ENCODE measurements around the gene LRCH1. TPM values are rescaled to one million over a fixed set of nuclear protein-coding genes. Genes with fewer than 3 reads are reported as not detected.

Gene LRCH1
- total and polyA plus RNA-seq, 2 of the 4 experiments (the other 2 are of a cell fraction) = 7.0 to 8.8 TPM

DNA sequence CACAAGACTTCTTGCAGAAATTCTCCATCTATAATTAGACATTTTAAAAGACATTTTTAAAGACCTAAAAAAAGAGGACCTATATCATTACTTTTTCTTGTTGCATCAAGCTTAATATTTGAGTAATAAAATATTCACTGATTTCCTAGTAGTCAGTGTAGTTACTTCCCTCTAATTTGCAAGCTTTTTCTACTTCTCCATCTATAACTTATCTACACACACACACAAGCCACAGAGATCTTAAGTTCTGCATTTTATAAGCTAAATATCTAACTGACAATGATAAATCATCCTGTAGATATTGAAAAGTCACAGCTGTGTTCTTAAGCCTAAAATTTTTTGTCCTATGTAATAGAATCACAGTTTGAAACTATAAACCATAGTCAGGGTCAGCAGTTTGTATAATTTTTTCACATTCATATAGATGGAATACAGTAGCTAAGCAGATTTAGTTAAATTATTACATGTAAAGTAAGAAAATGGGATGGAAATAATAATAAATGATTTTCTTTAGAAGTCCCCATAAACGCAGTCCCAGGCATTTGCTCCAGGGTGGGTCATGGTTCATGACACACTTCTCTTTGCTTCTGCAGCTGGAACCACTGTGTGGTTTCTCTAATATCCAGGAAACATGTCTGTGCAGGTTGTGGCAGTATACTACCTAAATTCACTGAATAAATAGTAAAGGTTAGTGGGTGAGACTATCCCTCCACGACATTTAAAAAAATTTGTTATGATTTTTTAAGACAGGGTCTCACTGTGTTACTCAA lies 183.8 kb downstream of the LRCH1 start:
- Histone ChIP-seq H2BK20ac (ENCODE audit: low read depth, low read length) (no peak overlapping the region), H2BK120ac (ENCODE audit: low read depth, low read length) (no peak overlapping the region), H4K8ac (ENCODE audit: low read depth in 2 of 2, low read length in 2 of 2) (no peak overlapping the region), H3K14ac (replicated peaks; ENCODE audit: low read depth, low read length) (no peak overlapping the region), H3K36me3 (ENCODE audit: control insufficient read depth, insufficient read depth, low read length) (peaks cover 18% of the 10 kb centered on the region), H3K27ac (ENCODE audit: insufficient read depth, low read length) (no peak overlapping the region), H3K23ac (ENCODE audit: low read depth, low read length) (no peak overlapping the region), H3K18ac (ENCODE audit: low read depth, low read length) (no peak overlapping the region), H3K9me1 (ENCODE audit: insufficient read depth, low read length) (peaks cover 9% of the 10 kb centered on the region; the same call in 1 of the 2 replicates), H3K4ac (ENCODE audit: low read depth, low read length) (no peak overlapping the region), H2BK15ac (ENCODE audit: low read depth, low read length) (no peak overlapping the region), H2BK5ac (ENCODE audit: low read depth, low read length, poor library complexity, severe bottlenecking) (no peak overlapping the region), H3K9ac (ENCODE audit: low read depth, low read length) (no peak overlapping the region), H3K4me3 (ENCODE audit: insufficient read depth, low read depth, low read length) (no peak overlapping the region), H2AFZ (replicated peaks; ENCODE audit: low read length, poor library complexity) (no peak overlapping the region), H3K9me3 (ENCODE audit: control insufficient read depth, insufficient read depth, low read length) (no peaks in the 10 kb centered on the region), H3K4me2 (ENCODE audit: low read depth, low read length) (no peak overlapping the region), H2AK5ac (ENCODE audit: low read depth, low read length) (no peak overlapping the region), H3K27me3 (ENCODE audit: control insufficient read depth, insufficient read depth, low read length) (no peaks in the 10 kb centered on the region), H2AK9ac (replicated peaks; ENCODE audit: low read depth, low read length, poor library complexity) (no peak overlapping the region), H4K20me1 (ENCODE audit: insufficient read depth, low read length) (no peaks in the 10 kb centered on the region), H4K91ac (ENCODE audit: insufficient read depth, low read depth, low read length) (no peak overlapping the region), H3K56ac (ENCODE audit: extremely low read depth, insufficient read depth, low read length) (no peak overlapping the region), H3K79me1 (ENCODE audit: low read depth in 1 of 2, low read length in 2 of 2) (no peaks in the 10 kb centered on the region), H4K5ac (ENCODE audit: low read depth, low read length) (no peak overlapping the region), H3K4me1 (ENCODE audit: control insufficient read depth, insufficient read depth, low read length) (no peaks in the 10 kb centered on the region)
- ATAC-seq (ENCODE audit: low read depth) = no peak
- DNase-seq = no peak
- dilution Hi-C loops (cut with HindIII; ENCODE audit: low sequenced_read_pairs, unreplicated experiment) = no loop called here
- ChIA-PET POLR2A (ENCODE audit: unreplicated experiment) (no interaction called here), CTCF (interaction anchor here (1.5 kb wide), 1 partner anchor 16 kb away, joined by 4 read pairs; no protein-coding TSS in a partner anchor)
- in situ Hi-C loops (cut with MboI; ENCODE audit: low sequenced_read_pairs) = no loop called here
- no CpG with 5 or more reads among the region's 2 CpGs for WGBS, 2 experiments (ENCODE audit: extremely low coverage in 2 of 2, insufficient read length in 1 of 2)
- no TSS peak for BruUV-seq (replicated peaks)
- TF ChIP-seq RAD21 (IDR thresholded peaks at IDR 0.05; ENCODE audit: low read length) (no peak), CTCF (conservative IDR thresholded peaks at IDR 0.05; ENCODE audit: low read depth, low read length) (no peak), SMC3 (IDR thresholded peaks at IDR 0.05; ENCODE audit: low read depth, low read length) (no peak), NFE2L2 (IDR thresholded peaks at IDR 0.05; ENCODE audit: low read depth, low read length) (no peak), RCOR1 (IDR thresholded peaks at IDR 0.05; ENCODE audit: insufficient replicate concordance, low read length) (no peak), MXI1 (IDR thresholded peaks at IDR 0.05; ENCODE audit: borderline replicate concordance, low read depth, low read length) (no peak), MAZ (IDR thresholded peaks at IDR 0.05; ENCODE audit: borderline replicate concordance, low read depth, low read length) (no peak), MAFK (IDR thresholded peaks at IDR 0.05; ENCODE audit: low read depth, low read length) (no peak), BHLHE40 (IDR thresholded peaks at IDR 0.05; ENCODE audit: low read depth, low read length) (no peak), CHD1 (IDR thresholded peaks at IDR 0.05; ENCODE audit: low read depth, low read length) (no peak), RFX5 (IDR thresholded peaks at IDR 0.05; ENCODE audit: low read depth, low read length) (no peak), POLR2A (IDR thresholded peaks at IDR 0.05; ENCODE audit: low read depth, low read length) (no peak), CEBPB (IDR thresholded peaks at IDR 0.05; ENCODE audit: low read depth, low read length) (no peak), FOS (IDR thresholded peaks at IDR 0.05; ENCODE audit: low read depth, low read length) (no peak)
- TF ChIP-seq, protein P1, sequence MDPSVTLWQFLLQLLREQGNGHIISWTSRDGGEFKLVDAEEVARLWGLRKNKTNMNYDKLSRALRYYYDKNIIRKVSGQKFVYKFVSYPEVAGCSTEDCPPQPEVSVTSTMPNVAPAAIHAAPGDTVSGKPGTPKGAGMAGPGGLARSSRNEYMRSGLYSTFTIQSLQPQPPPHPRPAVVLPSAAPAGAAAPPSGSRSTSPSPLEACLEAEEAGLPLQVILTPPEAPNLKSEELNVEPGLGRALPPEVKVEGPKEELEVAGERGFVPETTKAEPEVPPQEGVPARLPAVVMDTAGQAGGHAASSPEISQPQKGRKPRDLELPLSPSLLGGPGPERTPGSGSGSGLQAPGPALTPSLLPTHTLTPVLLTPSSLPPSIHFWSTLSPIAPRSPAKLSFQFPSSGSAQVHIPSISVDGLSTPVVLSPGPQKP (IDR thresholded peaks at IDR 0.05; ENCODE audit: borderline replicate concordance, low read depth, low read length) = no peak
- TF ChIP-seq, protein P2, sequence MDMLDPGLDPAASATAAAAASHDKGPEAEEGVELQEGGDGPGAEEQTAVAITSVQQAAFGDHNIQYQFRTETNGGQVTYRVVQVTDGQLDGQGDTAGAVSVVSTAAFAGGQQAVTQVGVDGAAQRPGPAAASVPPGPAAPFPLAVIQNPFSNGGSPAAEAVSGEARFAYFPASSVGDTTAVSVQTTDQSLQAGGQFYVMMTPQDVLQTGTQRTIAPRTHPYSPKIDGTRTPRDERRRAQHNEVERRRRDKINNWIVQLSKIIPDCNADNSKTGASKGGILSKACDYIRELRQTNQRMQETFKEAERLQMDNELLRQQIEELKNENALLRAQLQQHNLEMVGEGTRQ (IDR thresholded peaks at IDR 0.05; ENCODE audit: low read depth, low read length) = no peak
- intact Hi-C loops (cut with micrococcal nuclease) = no loop called here
